HepG2 (cell line): ENCODE results near the gene VGLL4. TPM values are rescaled to one million over a fixed set of nuclear protein-coding genes. Genes with fewer than 3 reads are reported as not detected.

Source experiments
- ATF7-NPFF ChIP-seq: sonication (generic); formaldehyde crosslinking; IDR thresholded peaks from 2 replicates; pipeline ENCODE4 v1.8.1; 2023; ENCODE audit warnings: mild to moderate bottlenecking, low read depth, missing genetic modification reagents, moderate library complexity
- NBN ChIP-seq: fragments of 450-650 bp; conservative IDR thresholded peaks from 2 replicates; pipeline ENCODE4 v1.6.1; 2017
- ZNF441 ChIP-seq: sonication (generic); formaldehyde crosslinking; IDR thresholded peaks from 2 replicates; pipeline ENCODE4 v1.7.0; 2021; ENCODE audit warnings: missing genetic modification reagents, borderline replicate concordance
- polyA plus RNA-seq, 8 experiments: library from polyadenylated mRNA; depleted of rRNA in 3 of 8; stranded (reverse) in 7 of 8; unstranded in 1 of 8; fragments of >200 nt; fragmentation: Illumina TruSeq in 4 of 8; extraction: Trizol in 4 of 8; gene quantifications; 2 replicates each; pipeline versions ENCODE4 v1.2.1 to v1.2.3, GENCODE V29; 2011 to 2016; ENCODE audit warnings: low read depth in 4 of 8, missing spikeins in 1 of 8, mixed read lengths in 1 of 8; ENCODE audit not compliant: insufficient read depth in 1 of 8
- total RNA-seq, 5 experiments: library from RNA; depleted of rRNA; stranded (reverse); fragments of >200 nt; fragmentation: Illumina TruSeq; extraction: Trizol; gene quantifications; 2 replicates each; pipeline ENCODE4 v1.2.3, GENCODE V29; 2016; ENCODE audit warnings: low read depth in 1 of 5
- TF ChIP-seq, protein P1 (sequence below): sonication (generic); formaldehyde crosslinking; IDR thresholded peaks from 2 replicates; pipeline ENCODE4 v1.4.0; 2020; ENCODE audit warnings: mild to moderate bottlenecking, missing genetic modification reagents

VGLL4 gene
- total and polyA plus RNA-seq, 2 of the 13 experiments (the other 11 are each of a cell fraction or from before 2014, with no cell fraction given) = 23.2 to 39.0 TPM

DNA sequence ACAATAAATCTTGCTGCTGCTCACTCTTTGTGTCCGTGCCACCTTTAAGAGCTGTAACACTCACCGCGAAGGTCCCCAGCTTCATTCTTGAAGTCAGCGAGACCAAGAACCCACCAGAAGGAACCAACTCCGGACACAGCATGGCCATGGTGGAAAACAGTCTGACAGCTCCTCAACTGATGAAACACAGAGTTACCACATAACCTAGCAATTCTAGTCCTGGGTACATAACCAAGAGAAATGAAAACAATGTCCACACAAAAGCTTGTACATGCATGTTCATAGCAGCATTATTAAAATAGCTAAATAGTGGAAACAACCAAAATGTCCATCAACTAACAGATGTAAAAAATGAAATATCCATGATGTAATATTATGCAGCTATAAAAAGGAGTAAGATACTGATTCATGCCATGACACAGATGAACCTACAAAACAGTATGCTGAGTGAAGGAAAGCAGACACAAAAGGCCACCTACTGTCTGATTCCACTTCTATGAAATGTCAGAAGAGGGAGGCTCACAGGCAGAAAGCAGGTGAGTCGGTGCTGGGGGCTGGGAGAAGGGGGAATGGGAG, 36.8 kb downstream of the VGLL4 start (continued):
- TF ChIP-seq, protein P1, sequence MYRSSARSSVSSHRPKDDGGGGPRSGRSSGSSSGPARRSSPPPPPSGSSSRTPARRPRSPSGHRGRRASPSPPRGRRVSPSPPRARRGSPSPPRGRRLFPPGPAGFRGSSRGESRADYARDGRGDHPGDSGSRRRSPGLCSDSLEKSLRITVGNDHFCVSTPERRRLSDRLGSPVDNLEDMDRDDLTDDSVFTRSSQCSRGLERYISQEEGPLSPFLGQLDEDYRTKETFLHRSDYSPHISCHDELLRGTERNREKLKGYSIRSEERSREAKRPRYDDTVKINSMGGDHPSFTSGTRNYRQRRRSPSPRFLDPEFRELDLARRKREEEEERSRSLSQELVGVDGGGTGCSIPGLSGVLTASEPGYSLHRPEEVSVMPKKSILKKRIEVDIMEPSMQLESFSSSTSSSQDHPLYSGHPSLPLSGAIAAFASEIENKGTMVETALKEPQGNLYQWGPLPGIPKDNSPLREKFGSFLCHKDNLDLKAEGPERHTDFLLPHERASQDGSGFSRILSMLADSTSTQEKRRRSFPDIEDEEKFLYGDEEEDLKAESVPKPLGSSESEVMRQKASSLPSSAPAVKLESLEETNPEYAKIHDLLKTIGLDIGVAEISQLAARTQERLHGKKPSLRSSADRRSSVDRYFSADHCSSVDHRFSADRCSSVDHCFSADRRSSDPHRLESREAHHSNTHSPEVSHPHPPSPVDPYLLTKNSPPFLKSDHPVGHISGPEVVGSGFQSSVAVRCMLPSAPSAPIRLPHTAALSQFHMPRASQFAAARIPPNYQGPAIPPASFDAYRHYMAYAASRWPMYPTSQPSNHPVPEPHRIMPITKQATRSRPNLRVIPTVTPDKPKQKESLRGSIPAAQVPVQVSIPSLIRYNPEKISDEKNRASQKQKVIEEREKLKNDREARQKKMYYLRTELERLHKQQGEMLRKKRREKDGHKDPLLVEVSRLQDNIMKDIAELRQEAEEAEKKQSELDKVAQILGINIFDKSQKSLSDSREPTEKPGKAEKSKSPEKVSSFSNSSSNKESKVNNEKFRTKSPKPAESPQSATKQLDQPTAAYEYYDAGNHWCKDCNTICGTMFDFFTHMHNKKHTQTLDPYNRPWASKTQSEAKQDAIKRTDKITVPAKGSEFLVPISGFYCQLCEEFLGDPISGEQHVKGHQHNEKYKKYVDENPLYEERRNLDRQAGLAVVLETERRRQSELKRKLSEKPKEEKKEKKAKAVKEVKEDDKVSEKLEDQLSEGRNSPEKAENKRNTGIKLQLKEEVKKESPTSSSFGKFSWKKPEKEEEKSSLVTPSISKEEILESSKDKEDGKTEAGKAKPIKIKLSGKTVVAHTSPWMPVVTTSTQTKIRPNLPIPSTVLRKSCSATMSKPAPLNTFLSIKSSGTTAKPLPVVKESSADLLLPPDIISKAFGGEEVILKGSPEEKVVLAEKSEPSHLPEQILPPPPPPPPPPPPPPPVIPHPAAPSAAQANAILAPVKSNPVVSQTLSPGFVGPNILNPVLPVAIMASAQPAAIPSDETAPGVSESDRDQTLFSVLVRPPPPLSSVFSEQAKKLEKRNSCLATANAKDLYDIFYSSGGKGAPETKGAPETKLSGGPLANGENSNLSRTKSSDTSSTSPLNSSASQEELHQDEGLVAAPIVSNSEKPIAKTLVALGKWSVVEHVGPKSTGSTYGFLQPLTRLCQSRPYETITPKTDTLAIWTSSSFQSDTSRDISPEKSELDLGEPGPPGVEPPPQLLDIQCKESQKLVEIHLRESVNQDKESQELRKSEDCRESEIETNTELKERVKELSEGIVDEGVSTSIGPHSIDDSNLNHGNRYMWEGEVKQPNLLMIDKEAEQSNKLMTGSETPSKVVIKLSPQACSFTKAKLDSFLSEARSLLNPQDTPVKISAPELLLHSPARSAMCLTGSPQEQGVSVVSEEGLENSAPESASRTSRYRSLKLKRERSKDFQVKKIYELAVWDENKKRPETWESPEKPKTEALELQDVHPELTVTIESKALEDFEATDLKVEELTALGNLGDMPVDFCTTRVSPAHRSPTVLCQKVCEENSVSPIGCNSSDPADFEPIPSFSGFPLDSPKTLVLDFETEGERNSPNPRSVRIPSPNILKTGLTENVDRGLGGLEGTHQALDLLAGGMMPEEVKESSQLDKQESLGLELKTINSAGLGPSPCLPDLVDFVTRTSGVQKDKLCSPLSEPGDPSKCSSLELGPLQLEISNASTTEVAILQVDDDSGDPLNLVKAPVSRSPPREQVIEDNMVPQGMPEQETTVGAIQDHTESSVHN = no peak
- TF ChIP-seq NBN (no peak), ATF7-NPFF (CRISPR knock-in tag) (no peak), ZNF441 (CRISPR knock-in tag) (no peak)
